Testis (tissue), 3 donors: ENCODE measurements around the gene GMCL2. TPM values are rescaled to one million over a fixed set of nuclear protein-coding genes. Genes with fewer than 3 reads are reported as not detected.

Experiments used
- DNase-seq: peaks from one replicate; pipeline ENCODE4 v3.0.0-alpha.2; 2019
- H3K27ac ChIP-seq, 2 donors: fragments of 200-600 bp; sonication (generic); one replicate each; pipeline ENCODE4 v1.5.1; 2019
- H3K27me3 ChIP-seq: fragments of 200-600 bp; sonication (generic); one replicate; pipeline ENCODE4 v1.5.1; 2019
- H3K36me3 ChIP-seq: fragments of 200-600 bp; sonication (generic); one replicate; pipeline ENCODE4 v1.5.1; 2017; ENCODE audit warnings: low read depth; ENCODE audit errors: missing control alignments
- H3K4me1 ChIP-seq: fragments of 200-600 bp; sonication (generic); one replicate; pipeline ENCODE4 v1.5.1; 2019
- H3K4me3 ChIP-seq, 2 donors: fragments of 200-600 bp; sonication (generic); one replicate each; pipeline ENCODE4 v1.5.1; 2017 to 2019
- H3K9me3 ChIP-seq: fragments of 200-600 bp; sonication (generic); one replicate; pipeline ENCODE4 v1.5.1; 2017
- POLR2A ChIP-seq: fragments of 450-650 bp; IDR thresholded peaks from one replicate; pipeline ENCODE4 v1.6.1; 2017; ENCODE audit warnings: antibody characterized with exemption, mild to moderate bottlenecking, moderate library complexity
- WGBS, 2 donors: methylation state at CpG; one replicate each; pipeline ENCODE4 v1.1.5; 2018; 5-methylcytosine and 5-hydroxymethylcytosine counted together
- intact Hi-C: fragments of 100-400 bp; cut with DNase I; formaldehyde crosslinking; loops from one replicate; pipeline ENCODE4 v1.15.1; 2023; ENCODE audit warnings: low total_unique reads
- polyA plus RNA-seq: library from polyadenylated mRNA; stranded (reverse); fragments of 350-450 nt; fragmentation: Illumina TruSeq; extraction: RNeasy Lipid Tissue Mini Kit (QIAGEN cat#74804); gene quantifications from one replicate; pipeline ENCODE4 v1.2.3, GENCODE V29; 2014; ENCODE audit warnings: low read depth, low replicate concordance; ENCODE audit not compliant: insufficient read depth
- total RNA-seq, 2 donors: library from RNA; depleted of rRNA; stranded (reverse); fragments of >200 nt; gene quantifications; one replicate each; pipeline ENCODE4 v1.2.3, GENCODE V29; 2016
- TF ChIP-seq, protein P1 (sequence below), 3 experiments: fragments of 450-650 bp in 2 of 3; fragments of 200-600 bp in 1 of 3; sonication (generic) in 1 of 3; IDR thresholded peaks; one replicate each; pipeline ENCODE4 v1.5.1; 2016 to 2019; ENCODE audit warnings: antibody characterized with exemption in 3 of 3, mild to moderate bottlenecking in 2 of 3, moderate library complexity in 1 of 3

The GMCL2 gene
- total and polyA plus RNA-seq, 3 donors from 2014 or later = 9.8 to 53.5 (median 11.0) TPM

DNA sequence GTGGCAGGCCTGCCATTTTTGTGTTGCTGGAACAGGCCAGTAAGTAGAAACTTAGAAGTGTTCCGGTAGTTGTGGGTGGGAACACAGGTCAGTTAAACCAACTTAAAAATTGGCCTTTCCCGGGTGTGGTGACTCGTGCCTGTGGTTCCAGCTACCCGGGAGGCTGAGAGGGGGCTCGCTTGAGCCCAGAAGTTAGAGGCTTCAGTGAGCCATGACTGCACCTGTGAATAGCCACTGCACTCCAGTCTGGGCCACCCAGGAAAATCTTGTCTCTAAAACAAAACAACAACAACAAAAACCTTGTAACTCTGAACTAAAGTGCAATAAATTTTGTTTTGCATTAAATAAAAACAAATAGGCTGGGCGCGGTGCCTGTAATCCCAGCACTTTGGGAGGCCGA lies 32.1 kb downstream of the GMCL2 start:
- peak overlapping the region in 1 of 2 donors; percentile 81 for H3K4me3 ChIP-seq
- no peaks in the 10 kb centered on the region for H3K36me3 ChIP-seq
- no peak overlapping the region for H3K27ac ChIP-seq
- no peaks in the 10 kb centered on the region for H3K27me3 ChIP-seq
- DNase-seq = no peak
- peaks cover 11% of the 10 kb centered on the region for H3K4me1 ChIP-seq
- 45 to 65% methylated on average over 8 of the region's 8 CpGs for WGBS, 2 donors
- intact Hi-C loops = no loop called here
- H3K9me3 ChIP-seq = no peaks in the 10 kb centered on the region
- TF ChIP-seq POLR2A = no peak
- TF ChIP-seq, protein P1, sequence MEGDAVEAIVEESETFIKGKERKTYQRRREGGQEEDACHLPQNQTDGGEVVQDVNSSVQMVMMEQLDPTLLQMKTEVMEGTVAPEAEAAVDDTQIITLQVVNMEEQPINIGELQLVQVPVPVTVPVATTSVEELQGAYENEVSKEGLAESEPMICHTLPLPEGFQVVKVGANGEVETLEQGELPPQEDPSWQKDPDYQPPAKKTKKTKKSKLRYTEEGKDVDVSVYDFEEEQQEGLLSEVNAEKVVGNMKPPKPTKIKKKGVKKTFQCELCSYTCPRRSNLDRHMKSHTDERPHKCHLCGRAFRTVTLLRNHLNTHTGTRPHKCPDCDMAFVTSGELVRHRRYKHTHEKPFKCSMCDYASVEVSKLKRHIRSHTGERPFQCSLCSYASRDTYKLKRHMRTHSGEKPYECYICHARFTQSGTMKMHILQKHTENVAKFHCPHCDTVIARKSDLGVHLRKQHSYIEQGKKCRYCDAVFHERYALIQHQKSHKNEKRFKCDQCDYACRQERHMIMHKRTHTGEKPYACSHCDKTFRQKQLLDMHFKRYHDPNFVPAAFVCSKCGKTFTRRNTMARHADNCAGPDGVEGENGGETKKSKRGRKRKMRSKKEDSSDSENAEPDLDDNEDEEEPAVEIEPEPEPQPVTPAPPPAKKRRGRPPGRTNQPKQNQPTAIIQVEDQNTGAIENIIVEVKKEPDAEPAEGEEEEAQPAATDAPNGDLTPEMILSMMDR (IDR thresholded peaks at IDR 0.05) = no peak

DNA sequence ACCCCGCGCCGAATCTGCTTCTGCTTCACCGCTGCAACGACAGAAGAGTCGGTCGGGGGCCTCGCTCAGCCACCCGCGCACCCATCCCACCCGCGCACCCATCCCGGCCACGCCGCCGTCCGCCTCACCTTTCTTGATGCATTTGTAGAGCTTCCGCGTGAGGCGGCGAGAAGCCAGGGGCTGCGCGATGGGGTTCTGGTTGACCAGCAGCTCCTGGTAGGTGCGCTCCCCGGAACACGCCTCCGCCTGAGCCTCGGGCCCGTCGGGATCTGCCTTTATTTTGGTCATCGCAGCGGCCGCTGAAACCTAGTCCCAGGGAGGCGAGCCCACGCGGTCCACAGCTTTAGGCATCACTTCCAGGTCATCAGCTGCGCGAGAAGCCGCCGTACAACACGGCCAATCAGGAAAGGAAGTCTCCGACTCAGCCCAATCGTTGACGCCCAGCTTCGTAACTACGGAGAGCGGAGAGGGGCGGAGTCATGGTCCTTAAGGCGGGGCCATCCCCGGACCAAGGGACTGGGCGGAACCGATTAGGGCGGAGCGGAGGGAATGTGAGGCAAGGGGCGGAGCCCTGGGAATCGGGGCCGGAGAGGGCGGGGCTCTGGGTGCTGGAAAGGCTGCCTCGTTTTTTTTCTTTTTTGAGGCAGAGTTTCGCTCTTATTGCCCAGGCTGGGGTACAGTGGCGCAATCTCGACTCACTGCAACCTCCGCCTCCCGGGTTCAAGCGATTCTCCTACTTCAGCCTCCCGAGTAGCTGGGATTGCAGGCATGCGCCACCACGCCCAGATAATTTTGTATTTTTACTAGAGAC lies 33.4 kb downstream of the GMCL2 start, which contains the start of gene NHP2:
TSS of gene NHP2 (minus strand) at position 356 of the 811 bp plus-strand sequence. CDS start at position 288, 68 bp downstream.
- Histone ChIP-seq H3K36me3 (no peaks in the 10 kb centered on the region), H3K4me1 (peaks cover 11% of the 10 kb centered on the region), H3K4me3 (peak within 1 kb of the TSS; percentile 79 to 81), H3K27me3 (no peaks in the 10 kb centered on the region), H3K9me3 (no peaks in the 10 kb centered on the region), H3K27ac (peak within 1 kb of the TSS; percentile 32 to 60)
- 0 to 1% methylated on average over 30 to 68 of the region's 68 CpGs for WGBS, 2 donors
- intact Hi-C loops = no loop called here
- TF ChIP-seq, protein P1 (IDR thresholded peaks at IDR 0.05) = no peak
- DNase-seq = peak; percentile 99

DNA sequence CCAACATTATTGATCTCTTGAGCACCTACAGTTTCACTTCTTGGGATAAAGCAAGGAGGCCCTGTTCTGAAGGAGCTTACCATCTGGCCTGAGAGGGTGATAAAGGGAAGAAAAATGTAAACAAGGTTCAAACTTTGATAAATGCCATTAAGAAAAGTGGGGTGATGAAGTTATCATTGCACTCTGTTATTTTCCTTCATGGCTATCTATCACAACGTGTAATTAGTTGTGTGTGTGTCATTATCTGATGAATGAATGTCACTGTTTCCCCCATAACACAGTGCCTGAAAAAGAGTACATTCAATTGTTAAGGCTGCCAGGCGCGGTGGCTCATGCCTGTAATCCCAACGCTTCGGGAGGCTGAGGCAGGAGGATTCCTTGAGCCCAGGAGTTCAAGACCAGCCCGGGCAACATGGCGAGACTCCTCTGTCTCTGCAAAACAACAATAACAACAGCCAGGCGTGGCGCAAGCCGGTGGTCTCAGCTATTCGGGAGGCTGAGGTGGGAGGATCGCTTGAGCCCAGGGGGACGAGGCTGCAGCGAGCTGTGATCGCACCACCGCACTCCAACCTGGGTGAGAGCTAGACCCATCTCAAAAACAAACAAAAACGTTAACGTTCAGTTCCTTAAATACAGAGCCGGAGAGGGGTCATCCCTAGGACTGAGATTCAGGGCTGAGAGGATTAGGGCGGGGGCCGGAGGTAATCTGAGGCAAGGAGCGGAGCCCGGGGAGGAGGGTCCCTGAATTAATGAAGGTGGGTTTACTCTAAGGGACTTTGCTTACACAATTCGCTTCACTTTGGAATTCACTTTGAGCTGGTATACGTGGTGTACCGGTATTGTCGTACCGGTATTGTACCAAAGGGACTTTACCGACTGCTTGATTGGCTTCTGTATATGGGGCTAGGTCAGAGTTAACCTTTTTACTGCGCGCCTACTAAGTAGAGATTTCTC lies 34.4 kb downstream of the GMCL2 start:
- Histone ChIP-seq H3K36me3 (no peaks in the 10 kb centered on the region), H3K4me1 (peaks cover 11% of the 10 kb centered on the region), H3K9me3 (no peaks in the 10 kb centered on the region), H3K4me3 (peak overlapping the region; percentile 79 to 81), H3K27ac (peak overlapping the region in 1 of 2 donors; percentile 60), H3K27me3 (no peaks in the 10 kb centered on the region)
- 32 to 38% methylated on average over 31 of the region's 31 CpGs for WGBS, 2 donors
- intact Hi-C loops = no loop called here
- no peak for DNase-seq
- TF ChIP-seq, protein P1 (IDR thresholded peaks at IDR 0.05) = no peak
- TF ChIP-seq POLR2A = no peak

DNA sequence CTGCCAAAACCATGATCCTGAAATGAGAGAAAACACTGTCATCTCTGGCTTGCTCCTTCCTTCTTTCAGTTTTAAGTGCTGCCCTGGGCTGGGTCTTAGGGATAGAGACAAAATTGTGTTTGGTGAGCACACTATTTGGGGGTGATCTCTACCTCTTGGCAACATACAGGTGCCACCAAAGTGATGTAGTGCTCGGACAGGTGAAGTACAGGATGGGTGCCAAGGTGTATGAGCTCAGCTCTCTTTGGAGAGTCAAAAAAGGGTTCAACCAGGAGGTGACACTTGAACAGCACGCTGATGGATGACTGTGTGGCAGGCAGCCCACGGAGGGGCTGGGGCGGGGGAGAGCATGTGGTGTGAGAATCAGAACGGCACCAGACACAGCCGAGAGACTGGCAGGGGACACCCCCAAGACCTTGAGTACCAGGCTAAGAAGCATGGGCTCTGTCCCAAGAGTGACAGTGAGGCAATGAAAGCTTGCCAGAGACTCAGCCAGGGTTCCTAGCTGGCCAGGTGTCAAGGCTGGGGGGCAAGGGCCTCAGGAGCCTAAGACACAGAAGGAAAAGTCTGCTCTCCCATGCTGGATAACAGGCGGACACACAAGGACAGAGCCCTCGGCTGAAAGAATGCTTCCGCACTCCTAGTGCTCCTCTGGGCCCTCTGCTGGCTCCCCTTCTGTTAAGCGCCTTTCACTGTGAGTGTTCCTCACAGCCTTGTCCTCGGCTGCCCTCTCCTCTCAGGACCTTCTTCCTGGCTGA lies 36.0 kb downstream of the GMCL2 start:
- H3K27me3 ChIP-seq = no peaks in the 10 kb centered on the region
- WGBS, 2 donors = 63 to 64% methylated on average over 10 to 11 of the region's 11 CpGs
- DNase-seq = peak; percentile 44
- H3K4me3 ChIP-seq = no peak overlapping the region
- H3K27ac ChIP-seq = no peak overlapping the region
- H3K4me1 ChIP-seq = peaks cover 11% of the 10 kb centered on the region
- TF ChIP-seq, protein P1 (IDR thresholded peaks at IDR 0.05) = no peak
- no peak for TF ChIP-seq POLR2A
- H3K9me3 ChIP-seq = no peaks in the 10 kb centered on the region
- intact Hi-C loops = no loop called here
- no peaks in the 10 kb centered on the region for H3K36me3 ChIP-seq
